ENCODE measurements around the gene PIGW. TPM values are rescaled to one million over a fixed set of nuclear protein-coding genes. Genes with fewer than 3 reads are reported as not detected.

PIGW gene
- total RNA-seq, 1 experiment from 2014 or later, result 9.8 TPM

- Mint-ChIP-seq H3K27ac (ENCODE audit: low read depth, unreplicated experiment) (no peak overlapping the region), H3K27me3 (ENCODE audit: insufficient read depth, unreplicated experiment) (no peaks in the 10 kb centered on the region), H3K36me3 (ENCODE audit: insufficient read depth, unreplicated experiment) (peaks cover 64% of the 10 kb centered on the region), H3K4me3 (ENCODE audit: unreplicated experiment) (no peak overlapping the region), H3K9me3 (ENCODE audit: unreplicated experiment) (no peaks in the 10 kb centered on the region), H3K4me1 (ENCODE audit: insufficient read depth, unreplicated experiment) (peaks cover 12% of the 10 kb centered on the region)
- TF ChIP-seq, protein P1, sequence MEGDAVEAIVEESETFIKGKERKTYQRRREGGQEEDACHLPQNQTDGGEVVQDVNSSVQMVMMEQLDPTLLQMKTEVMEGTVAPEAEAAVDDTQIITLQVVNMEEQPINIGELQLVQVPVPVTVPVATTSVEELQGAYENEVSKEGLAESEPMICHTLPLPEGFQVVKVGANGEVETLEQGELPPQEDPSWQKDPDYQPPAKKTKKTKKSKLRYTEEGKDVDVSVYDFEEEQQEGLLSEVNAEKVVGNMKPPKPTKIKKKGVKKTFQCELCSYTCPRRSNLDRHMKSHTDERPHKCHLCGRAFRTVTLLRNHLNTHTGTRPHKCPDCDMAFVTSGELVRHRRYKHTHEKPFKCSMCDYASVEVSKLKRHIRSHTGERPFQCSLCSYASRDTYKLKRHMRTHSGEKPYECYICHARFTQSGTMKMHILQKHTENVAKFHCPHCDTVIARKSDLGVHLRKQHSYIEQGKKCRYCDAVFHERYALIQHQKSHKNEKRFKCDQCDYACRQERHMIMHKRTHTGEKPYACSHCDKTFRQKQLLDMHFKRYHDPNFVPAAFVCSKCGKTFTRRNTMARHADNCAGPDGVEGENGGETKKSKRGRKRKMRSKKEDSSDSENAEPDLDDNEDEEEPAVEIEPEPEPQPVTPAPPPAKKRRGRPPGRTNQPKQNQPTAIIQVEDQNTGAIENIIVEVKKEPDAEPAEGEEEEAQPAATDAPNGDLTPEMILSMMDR (IDR thresholded peaks at IDR 0.05; ENCODE audit: unreplicated experiment), result no peak
- DNase-seq (ENCODE audit: unreplicated experiment), result no peak
- POLR2A ChIA-PET, result no interaction called here
- BruUV-seq (replicated peaks), result no TSS peak
- CTCF ChIA-PET, result no interaction called here
- intact Hi-C loops (cut with micrococcal nuclease), result no loop called here
Observed at GRCh38 chr17:36501351-36501750, 33.4 kb upstream of the PIGW start.

DNA sequence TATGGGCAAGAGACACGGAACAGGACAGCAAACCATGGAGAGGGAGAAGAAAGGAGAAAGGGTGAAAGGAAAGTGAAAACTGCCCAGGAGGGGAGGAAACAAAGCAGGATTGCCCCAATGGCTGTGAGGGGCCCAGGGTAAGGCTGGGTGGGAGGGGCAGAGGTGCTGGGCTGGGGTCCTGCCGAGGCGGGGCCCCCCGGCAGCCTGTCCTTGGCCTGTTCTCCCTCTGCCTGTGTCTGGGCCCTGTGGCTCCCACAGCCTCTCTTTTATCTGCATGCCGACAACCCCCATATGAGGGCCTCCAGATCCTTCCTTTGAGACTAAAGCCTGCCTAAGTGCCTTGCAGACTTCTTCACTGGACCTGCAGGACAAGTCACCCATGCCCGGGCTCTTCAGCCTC, 32.8 kb upstream of the PIGW start:
- intact Hi-C loops (cut with micrococcal nuclease), result no loop called here
- no peaks in the 10 kb centered on the region for H3K27me3 Mint-ChIP-seq (ENCODE audit: insufficient read depth, unreplicated experiment)
- no peaks in the 10 kb centered on the region for H3K9me3 Mint-ChIP-seq (ENCODE audit: unreplicated experiment)
- peaks cover 12% of the 10 kb centered on the region for H3K4me1 Mint-ChIP-seq (ENCODE audit: insufficient read depth, unreplicated experiment)
- POLR2A ChIA-PET, result no interaction called here
- H3K4me3 Mint-ChIP-seq (ENCODE audit: unreplicated experiment), result no peak overlapping the region
- TF ChIP-seq, protein P1 (IDR thresholded peaks at IDR 0.05; ENCODE audit: unreplicated experiment), result no peak
- DNase-seq (ENCODE audit: unreplicated experiment), result no peak
- H3K27ac Mint-ChIP-seq (ENCODE audit: low read depth, unreplicated experiment), result no peak overlapping the region
- BruUV-seq (replicated peaks), result no TSS peak
- CTCF ChIA-PET, result no interaction called here
- H3K36me3 Mint-ChIP-seq (ENCODE audit: insufficient read depth, unreplicated experiment), result peaks cover 60% of the 10 kb centered on the region

DNA sequence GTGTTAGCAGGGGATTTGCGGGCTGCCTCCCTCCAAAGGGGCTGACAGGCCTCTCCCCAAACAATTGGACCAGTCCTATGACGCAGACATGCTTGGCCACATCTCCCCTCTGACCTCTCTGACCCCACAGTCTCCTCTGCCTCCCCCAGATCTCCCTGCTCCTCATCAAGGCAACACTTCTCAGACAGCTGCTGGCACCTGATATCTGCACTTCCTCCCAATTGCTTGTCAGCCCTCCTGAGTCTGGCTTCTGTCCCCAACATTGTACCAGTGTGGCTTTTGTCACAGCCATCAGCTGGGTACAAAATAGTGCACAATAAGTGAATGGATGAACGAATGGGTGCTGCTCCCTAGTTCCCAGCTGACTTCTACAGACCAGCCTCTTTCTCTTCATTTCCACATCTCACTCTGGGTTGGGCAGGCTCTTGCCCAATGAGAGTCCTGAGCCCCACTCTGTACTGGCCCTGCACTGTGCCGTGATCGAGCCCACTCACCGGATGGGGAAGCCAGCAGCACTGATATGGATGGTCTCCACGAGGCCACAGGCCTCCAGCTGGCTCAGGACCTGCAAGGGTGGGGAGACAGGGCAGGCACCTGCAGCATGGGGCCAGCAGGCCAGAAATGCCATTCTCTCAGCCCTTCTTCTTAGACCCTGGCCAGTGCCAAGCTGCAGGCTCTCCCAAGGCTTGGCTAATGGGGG, 31.2 kb upstream of the PIGW start:
- no TSS peak for BruUV-seq (replicated peaks)
- intact Hi-C loops (cut with micrococcal nuclease), result no loop called here
- POLR2A ChIA-PET, result interaction anchor here (1.0 kb wide), 1 partner anchor 12 kb away, joined by 4 read pairs; no protein-coding TSS in a partner anchor
- DNase-seq (ENCODE audit: unreplicated experiment), result no peak
- H3K4me1 Mint-ChIP-seq (ENCODE audit: insufficient read depth, unreplicated experiment), result peaks cover 12% of the 10 kb centered on the region
- H3K9me3 Mint-ChIP-seq (ENCODE audit: unreplicated experiment), result no peaks in the 10 kb centered on the region
- no peaks in the 10 kb centered on the region for H3K27me3 Mint-ChIP-seq (ENCODE audit: insufficient read depth, unreplicated experiment)
- no peak overlapping the region for H3K27ac Mint-ChIP-seq (ENCODE audit: low read depth, unreplicated experiment)
- CTCF ChIA-PET, result no interaction called here
- TF ChIP-seq, protein P1 (IDR thresholded peaks at IDR 0.05; ENCODE audit: unreplicated experiment), result no peak
- H3K36me3 Mint-ChIP-seq (ENCODE audit: insufficient read depth, unreplicated experiment), result peaks cover 45% of the 10 kb centered on the region
- no peak overlapping the region for H3K4me3 Mint-ChIP-seq (ENCODE audit: unreplicated experiment)

DNA sequence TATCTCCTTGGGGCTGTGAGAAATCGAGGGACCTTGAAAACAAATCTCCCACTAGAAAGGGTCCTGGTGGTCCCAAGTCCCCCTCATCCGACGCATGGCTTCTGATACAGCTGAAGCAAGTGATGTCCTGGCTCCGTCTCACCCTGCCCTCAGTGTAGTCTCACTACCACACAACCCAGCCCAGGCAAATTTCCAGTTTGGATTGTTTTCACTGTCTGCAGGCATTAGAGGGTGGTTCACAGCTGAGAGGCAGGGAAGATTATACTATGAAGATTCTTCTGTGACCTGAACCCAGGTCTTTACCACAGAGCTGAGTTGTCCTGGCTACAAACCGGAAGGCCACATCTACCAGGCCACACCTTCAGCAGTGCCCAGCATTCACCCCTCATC, 30.6 kb upstream of the PIGW start:
- peaks cover 12% of the 10 kb centered on the region for H3K4me1 Mint-ChIP-seq (ENCODE audit: insufficient read depth, unreplicated experiment)
- DNase-seq (ENCODE audit: unreplicated experiment), result no peak
- no peaks in the 10 kb centered on the region for H3K9me3 Mint-ChIP-seq (ENCODE audit: unreplicated experiment)
- no peak overlapping the region for H3K27ac Mint-ChIP-seq (ENCODE audit: low read depth, unreplicated experiment)
- TF ChIP-seq, protein P1 (IDR thresholded peaks at IDR 0.05; ENCODE audit: unreplicated experiment), result no peak
- no peaks in the 10 kb centered on the region for H3K27me3 Mint-ChIP-seq (ENCODE audit: insufficient read depth, unreplicated experiment)
- POLR2A ChIA-PET, result interaction anchor here (1.0 kb wide), 1 partner anchor 12 kb away, joined by 4 read pairs; no protein-coding TSS in a partner anchor
- no peak overlapping the region for H3K4me3 Mint-ChIP-seq (ENCODE audit: unreplicated experiment)
- CTCF ChIA-PET, result interaction anchor here (0.6 kb wide), 1 partner anchor 32 kb away, joined by 3 read pairs; no protein-coding TSS in a partner anchor
- peaks cover 41% of the 10 kb centered on the region for H3K36me3 Mint-ChIP-seq (ENCODE audit: insufficient read depth, unreplicated experiment)
- intact Hi-C loops (cut with micrococcal nuclease), result no loop called here
- no TSS peak for BruUV-seq (replicated peaks)

Measured in MCF 10A (cell line).